Naive B cell (primary cell): ENCODE data around the gene PRR23A. TPM values are rescaled to one million over a fixed set of nuclear protein-coding genes. Genes with fewer than 3 reads are reported as not detected.
"Not testable (repeated sequence)": the region's sequence is repeated elsewhere in the genome, so short reads cannot be mapped to it uniquely, and the experiment has no call there.

Experiments used
- ATAC-seq, 2 donors: fragments of 150-1000 bp; cut with Tn5 transposase; 2 replicates each; pipeline ENCODE4 v1.10.0; 2021; ENCODE audit warnings: low read depth in 2 of 2, mild to moderate bottlenecking in 2 of 2, moderate library complexity in 2 of 2
- DNase-seq: peaks from one replicate; pipeline ENCODE4 v3.0.0; 2022
- H3K27ac Mint-ChIP-seq, 6 donors: one replicate each; pipeline ENCODE4 v1.8.0; 2020 to 2022; ENCODE audit warnings: mild to moderate bottlenecking in 6 of 6, mixed read lengths in 6 of 6, moderate library complexity in 5 of 6, inconsistent platforms in 2 of 6
- H3K27me3 Mint-ChIP-seq, 3 donors: one replicate each; pipeline ENCODE4 v1.8.0; 2021 to 2022; ENCODE audit warnings: mixed read lengths in 3 of 3, mild to moderate bottlenecking in 1 of 3
- H3K36me3 Mint-ChIP-seq, 2 donors: one replicate each; pipeline ENCODE4 v1.8.0; 2020 to 2022; ENCODE audit warnings: mixed read lengths in 2 of 2, inconsistent platforms in 1 of 2, mild to moderate bottlenecking in 1 of 2
- H3K4me1 Mint-ChIP-seq, 3 donors: one replicate each; pipeline ENCODE4 v1.8.0; 2020 to 2022; ENCODE audit warnings: mixed read lengths in 3 of 3, inconsistent platforms in 1 of 3, mild to moderate bottlenecking in 1 of 3, moderate library complexity in 1 of 3
- H3K4me3 Mint-ChIP-seq, 8 donors: one replicate each; pipeline ENCODE4 v1.8.0; 2020 to 2022; ENCODE audit warnings: mild to moderate bottlenecking in 8 of 8, mixed read lengths in 8 of 8, moderate library complexity in 8 of 8, inconsistent platforms in 2 of 8
- H3K9me3 Mint-ChIP-seq, 7 donors: one replicate each; pipeline ENCODE4 v1.8.0; 2020 to 2022; ENCODE audit warnings: mixed read lengths in 7 of 7, mild to moderate bottlenecking in 5 of 7, inconsistent platforms in 2 of 7, moderate library complexity in 1 of 7
- polyA plus RNA-seq, 6 donors: library from polyadenylated mRNA; unstranded; fragments of 300-500 nt; fragmentation: Illumina TruSeq; gene quantifications; one replicate each; pipeline ENCODE4 v1.2.3, GENCODE V29; 2021; ENCODE audit warnings: low read depth in 6 of 6

PRR23A gene
- polyA plus RNA-seq: not detected

DNA sequence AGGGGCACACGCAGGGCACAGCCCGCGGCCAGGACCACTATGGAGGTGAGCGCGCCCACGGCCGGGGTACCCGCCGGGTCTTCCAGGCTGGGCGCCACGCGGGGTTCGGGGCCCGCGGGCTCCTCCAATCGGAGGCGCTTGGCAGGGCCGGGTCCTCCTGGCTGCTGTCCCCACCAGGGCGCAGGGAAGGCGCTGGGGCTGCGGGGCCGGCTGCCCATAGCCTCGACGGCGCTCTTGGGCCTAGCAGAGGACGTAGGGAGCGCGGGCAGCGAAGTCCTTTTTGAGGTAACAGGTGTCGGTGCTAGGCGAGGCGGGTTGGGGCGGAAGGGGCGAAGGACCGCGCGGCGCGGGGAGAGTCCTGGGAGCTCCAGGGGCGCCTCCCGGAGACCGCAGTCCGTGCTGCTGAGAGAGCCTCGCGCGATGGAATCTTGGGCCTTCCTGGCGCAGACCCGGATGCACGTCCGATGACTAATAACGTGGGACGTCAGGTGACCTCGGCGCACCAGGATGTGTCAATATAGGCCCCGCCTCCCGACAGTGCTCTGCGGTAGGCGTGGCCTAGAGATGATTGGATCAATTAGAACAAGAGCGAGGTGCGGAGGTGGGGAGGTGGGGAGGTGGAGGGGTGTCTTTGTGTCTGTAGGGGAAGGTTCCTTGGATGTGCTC lies at the start of gene PRR23A:
Gene PRR23A, minus strand, starts transcription at position 218 of the 666 bp plus-strand sequence. Its CDS starts 0 bp downstream, at position 218.
- peaks cover 3 to 17% (median 6%) of the 10 kb centered on the region in 3 donors for H3K27me3 Mint-ChIP-seq
- DNase-seq (no peak), ATAC-seq (no peak)
- H3K4me3 Mint-ChIP-seq: peak within 1 kb of the TSS in 1 of 8 donors; percentile 35
- peaks cover 14 to 54% (median 28%) of the 10 kb centered on the region in 7 donors for H3K9me3 Mint-ChIP-seq
- H3K27ac Mint-ChIP-seq: no peak within 1 kb of the TSS
- H3K36me3 Mint-ChIP-seq: peaks cover 0 to 19% of the 10 kb centered on the region in 2 donors
- H3K4me1 Mint-ChIP-seq: peaks cover 0 to 3% (median 0%) of the 10 kb centered on the region in 3 donors

DNA sequence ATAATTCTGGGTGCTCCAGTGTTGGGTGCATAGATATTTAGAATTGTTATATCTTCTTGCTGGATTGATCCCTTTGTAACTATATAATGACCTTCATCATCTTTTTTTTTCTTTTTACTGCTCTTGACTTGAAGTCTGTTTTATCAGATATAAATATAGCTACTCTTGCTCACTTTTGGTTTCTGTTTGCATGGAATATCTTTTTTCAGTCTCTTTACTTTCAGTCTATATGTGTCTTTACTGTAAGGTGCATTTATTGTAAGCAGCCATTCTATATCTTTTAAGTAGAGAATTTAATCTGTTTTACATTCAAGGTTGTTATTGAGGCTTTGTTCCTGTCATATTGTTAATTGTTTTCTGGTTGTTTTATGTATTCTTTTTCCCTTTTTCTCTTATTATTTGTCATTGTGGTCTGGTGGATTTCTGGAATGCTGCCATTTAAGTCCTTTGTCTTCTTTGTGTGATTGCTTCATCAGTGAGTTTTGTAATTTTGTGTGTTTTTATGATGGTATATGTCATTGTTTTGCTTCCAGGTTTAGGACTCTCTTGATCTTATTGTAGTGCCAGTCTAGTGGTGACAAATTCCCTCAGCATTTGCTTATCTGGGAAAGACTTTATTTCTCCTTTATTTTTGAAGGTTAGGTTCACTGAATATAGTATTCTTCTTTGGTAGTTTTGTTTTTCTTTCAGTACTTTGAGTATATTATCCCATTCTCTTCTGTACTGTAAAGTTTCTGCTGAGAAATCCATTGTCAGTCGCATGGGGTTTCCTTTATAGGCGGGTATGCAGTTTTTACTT lies 46.9 kb upstream of the PRR23A start:
- peaks cover 0 to 7% of the 10 kb centered on the region in 2 donors for H3K36me3 Mint-ChIP-seq
- no peaks in the 10 kb centered on the region for H3K27me3 Mint-ChIP-seq
- ATAC-seq (no peak), DNase-seq (no peak)
- peak overlapping the region in 1 of 6 donors; percentile 50 for H3K27ac Mint-ChIP-seq
- peaks cover 14 to 64% (median 25%) of the 10 kb centered on the region in 7 donors for H3K9me3 Mint-ChIP-seq
- no peak overlapping the region for H3K4me3 Mint-ChIP-seq
- H3K4me1 Mint-ChIP-seq: no peaks in the 10 kb centered on the region

DNA sequence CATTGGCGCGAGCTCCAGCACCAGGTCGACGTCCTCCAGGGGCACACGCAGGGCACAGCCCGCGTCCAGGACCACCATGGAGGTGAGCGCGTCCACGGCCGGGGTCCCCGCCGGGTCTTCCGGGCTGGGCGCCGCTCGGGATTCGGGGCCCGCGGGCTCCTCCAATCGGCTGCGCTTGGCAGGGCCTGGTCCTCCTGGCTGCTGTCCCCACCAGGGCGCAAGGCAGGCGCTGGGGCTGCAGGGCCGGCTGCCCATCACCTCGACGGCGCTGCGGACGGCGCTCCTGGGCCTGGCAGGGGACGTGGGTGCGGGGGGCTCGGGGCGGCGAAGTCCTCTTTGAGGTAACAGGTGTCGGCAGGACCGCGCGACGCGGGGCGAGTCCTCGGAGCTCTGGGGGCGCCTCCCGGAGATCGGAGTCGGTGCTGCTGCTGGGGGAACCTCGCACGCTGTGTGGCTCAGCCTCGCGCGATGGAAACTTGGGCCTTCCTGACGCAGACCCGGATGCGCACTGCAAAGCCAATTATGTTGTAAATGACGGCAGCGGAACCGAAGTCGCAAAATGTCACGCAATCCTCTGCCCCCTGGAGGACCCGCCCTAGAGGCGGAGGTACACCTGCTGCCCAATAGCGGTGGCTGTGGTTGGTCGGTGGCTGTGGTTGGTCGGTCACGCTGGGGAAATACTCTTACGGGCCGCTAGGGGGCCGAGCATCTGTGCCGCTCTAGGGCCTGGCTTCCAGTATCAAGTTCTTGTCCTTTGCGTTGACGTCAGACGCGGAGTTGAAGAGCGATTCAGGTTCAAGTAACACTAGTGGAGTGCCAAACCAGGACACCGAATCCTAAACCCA lies 38.5 kb upstream of the PRR23A start, which contains the start of gene PRR23C:
Gene PRR23C, minus strand, starts transcription at position 527 of the 845 bp plus-strand sequence. Its CDS starts 272 bp downstream, at position 255.
- Mint-ChIP-seq H3K9me3 (peaks cover 4 to 31% (median 17%) of the 10 kb centered on the region in 7 donors), H3K36me3 (no peaks in the 10 kb centered on the region), H3K27ac (peak within 1 kb of the TSS in 1 of 6 donors; percentile 20), H3K4me3 (peak within 1 kb of the TSS in 1 of 8 donors; percentile 65), H3K27me3 (peaks cover 0 to 4% (median 0%) of the 10 kb centered on the region in 3 donors), H3K4me1 (no peaks in the 10 kb centered on the region)
- ATAC-seq: no peak
- no peak for DNase-seq

DNA sequence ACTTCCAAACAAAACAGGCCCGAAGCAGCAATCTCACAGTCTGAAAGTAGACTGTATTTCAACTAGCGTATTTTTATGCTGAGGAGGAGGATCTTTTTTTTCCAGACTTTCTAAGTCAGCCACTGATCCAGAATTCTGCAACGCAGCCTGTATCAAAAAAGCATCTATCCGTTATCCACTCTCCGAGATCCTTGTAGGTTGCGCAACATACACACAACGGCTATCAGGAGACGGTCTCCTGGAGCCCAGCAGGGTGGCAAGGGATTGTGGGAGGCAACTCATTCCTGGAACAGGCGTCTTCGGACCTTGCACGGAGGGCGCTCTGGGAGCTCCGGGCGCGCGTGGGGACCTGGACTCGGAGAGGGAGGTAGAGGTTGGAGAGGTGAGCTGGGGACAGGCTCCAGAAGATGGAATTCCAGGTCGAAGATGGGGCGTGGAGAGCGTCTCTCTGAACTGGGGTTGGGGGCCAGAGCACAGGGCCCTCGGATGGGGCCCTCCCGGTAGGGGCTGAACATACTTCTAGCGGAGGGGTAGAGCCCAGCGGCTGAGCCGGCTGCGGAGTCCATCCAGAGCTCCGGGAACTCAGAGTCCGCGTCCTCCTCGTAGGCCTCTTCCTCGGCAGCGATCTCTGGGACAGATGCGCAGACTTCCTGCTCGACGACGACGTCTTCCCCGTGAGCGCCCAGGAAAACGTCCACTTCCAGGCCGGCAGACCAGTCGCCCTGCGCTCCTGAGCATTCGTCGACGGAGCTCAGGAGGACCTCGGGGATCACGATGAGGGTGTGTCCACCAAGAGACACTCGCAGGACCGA lies 37.7 kb upstream of the PRR23A start:
- ATAC-seq (no peak), DNase-seq (no peak)
- H3K27ac Mint-ChIP-seq: no peak overlapping the region
- H3K4me1 Mint-ChIP-seq: no peaks in the 10 kb centered on the region
- no peak overlapping the region for H3K4me3 Mint-ChIP-seq
- peaks cover 0 to 9% (median 0%) of the 10 kb centered on the region in 3 donors for H3K27me3 Mint-ChIP-seq
- no peaks in the 10 kb centered on the region for H3K36me3 Mint-ChIP-seq
- peaks cover 4 to 29% (median 14%) of the 10 kb centered on the region in 7 donors for H3K9me3 Mint-ChIP-seq

DNA sequence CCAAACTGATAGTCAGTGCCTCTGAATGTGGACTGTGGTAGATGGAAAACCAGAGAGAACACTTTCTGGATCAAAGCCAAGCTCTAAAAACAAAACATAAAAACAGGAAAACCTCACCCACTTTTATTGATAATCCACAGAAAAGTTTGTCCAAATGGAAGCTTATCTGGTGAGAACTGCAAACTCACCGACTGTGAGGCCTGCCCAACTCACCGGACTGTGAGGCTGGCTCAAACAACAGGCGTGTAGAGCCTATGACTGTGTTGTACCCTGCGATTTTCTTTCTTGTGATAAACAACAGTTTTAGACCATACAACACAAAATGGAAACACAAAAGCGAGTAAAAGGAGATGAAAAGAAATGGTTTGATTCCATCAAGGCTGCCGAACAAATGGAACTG lies 31.4 kb upstream of the PRR23A start:
- H3K27ac Mint-ChIP-seq: no peak overlapping the region
- no peaks in the 10 kb centered on the region for H3K4me1 Mint-ChIP-seq
- peaks cover 0 to 4% (median 0%) of the 10 kb centered on the region in 7 donors for H3K9me3 Mint-ChIP-seq
- H3K4me3 Mint-ChIP-seq: no peak overlapping the region
- H3K36me3 Mint-ChIP-seq: no peaks in the 10 kb centered on the region
- H3K27me3 Mint-ChIP-seq: peaks cover 6 to 21% (median 7%) of the 10 kb centered on the region in 3 donors
- DNase-seq (no peak), ATAC-seq (no peak)

DNA sequence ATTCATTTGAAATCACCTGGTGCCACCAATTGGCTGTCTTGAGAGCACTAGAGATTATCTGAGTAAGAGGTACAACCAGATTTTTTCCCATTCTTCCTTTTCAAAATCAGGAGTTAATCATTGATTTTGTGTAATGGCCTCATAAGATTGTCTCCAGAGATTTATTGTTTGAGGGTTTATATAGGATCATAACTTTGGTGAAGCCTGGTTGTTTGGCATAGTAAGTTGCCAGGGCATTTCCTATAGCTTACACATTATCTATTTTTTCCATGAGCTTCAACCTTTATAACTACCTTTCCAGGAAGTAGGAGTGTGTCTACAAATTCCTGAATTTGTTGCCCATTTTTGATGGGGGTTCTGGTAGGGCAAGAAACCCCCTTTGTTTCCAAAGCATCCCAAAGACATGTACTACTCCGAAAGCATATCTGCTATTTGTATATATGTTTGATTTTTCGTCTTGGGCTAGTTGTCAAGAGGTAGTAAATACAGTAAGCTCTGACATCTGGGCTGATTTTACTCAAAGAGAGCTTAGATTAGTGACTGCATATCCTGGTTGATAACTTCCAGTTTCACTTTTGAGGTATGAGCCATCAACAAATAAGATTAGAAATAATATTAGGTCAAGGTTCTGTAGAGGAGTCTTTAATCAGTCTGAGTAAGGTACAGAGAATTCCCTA lies 26.4 kb upstream of the PRR23A start:
- peaks cover 0 to 6% of the 10 kb centered on the region in 2 donors for H3K36me3 Mint-ChIP-seq
- peak overlapping the region in 1 of 8 donors; percentile 6 for H3K4me3 Mint-ChIP-seq
- no peaks in the 10 kb centered on the region for H3K4me1 Mint-ChIP-seq
- H3K27ac Mint-ChIP-seq: no peak overlapping the region
- H3K27me3 Mint-ChIP-seq: peaks cover 0 to 15% (median 3%) of the 10 kb centered on the region in 3 donors
- DNase-seq (no peak), ATAC-seq (no peak)
- peaks cover 4 to 39% (median 19%) of the 10 kb centered on the region in 7 donors for H3K9me3 Mint-ChIP-seq

DNA sequence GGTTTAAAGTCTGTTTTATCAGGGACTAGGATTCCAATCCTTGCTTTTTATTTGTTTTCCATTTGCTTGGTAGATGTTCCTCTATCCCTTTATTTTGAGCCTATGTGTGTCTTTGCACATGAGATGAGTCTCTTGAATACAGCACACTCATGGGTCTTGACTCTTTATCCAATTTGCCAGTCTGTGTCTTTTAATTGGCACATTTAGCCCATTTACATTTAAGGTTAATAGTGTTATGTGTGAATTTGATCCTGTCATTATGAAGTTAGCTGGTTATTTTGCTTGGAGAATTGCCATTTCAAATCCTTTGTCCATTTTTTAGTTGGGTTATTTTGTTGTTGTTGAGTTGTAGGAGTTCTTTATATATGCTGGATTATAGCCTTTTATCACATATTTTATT lies 24.5 kb upstream of the PRR23A start:
- H3K27ac Mint-ChIP-seq, H3K4me1 Mint-ChIP-seq: not testable (repeated sequence)

DNA sequence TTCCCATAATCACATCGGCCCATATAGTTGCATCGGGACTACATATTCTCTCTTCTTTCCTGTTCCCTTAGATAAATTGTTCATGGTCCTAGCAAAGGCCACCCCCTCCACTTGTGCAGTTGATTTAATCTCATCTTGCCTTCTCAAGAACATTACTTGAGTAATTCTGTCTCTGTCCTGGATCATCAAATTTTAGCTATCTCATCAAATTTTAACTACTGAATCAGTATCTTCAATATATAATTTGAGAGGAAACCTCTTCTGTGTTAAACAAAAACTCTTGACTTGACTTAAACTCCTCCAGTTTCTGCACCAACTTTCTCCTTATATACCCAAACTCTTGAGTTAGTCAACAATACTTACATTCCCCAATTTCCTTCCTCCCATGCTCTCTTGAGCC lies 18.9 kb upstream of the PRR23A start:
- Mint-ChIP-seq H3K27me3 (no peaks in the 10 kb centered on the region), H3K4me1 (no peaks in the 10 kb centered on the region), H3K9me3 (peaks cover 0 to 20% (median 8%) of the 10 kb centered on the region in 7 donors), H3K4me3 (no peak overlapping the region), H3K27ac (no peak overlapping the region), H3K36me3 (peaks cover 0 to 5% of the 10 kb centered on the region in 2 donors)
- no peak for ATAC-seq
- no peak for DNase-seq

More for the DNA sequence above, 24.5 kb upstream of the PRR23A start:
- H3K27me3 Mint-ChIP-seq, DNase-seq, ATAC-seq, H3K4me3 Mint-ChIP-seq, H3K36me3 Mint-ChIP-seq: not testable (repeated sequence)
- peaks cover 4 to 39% (median 19%) of the 10 kb centered on the region in 7 donors for H3K9me3 Mint-ChIP-seq

DNA sequence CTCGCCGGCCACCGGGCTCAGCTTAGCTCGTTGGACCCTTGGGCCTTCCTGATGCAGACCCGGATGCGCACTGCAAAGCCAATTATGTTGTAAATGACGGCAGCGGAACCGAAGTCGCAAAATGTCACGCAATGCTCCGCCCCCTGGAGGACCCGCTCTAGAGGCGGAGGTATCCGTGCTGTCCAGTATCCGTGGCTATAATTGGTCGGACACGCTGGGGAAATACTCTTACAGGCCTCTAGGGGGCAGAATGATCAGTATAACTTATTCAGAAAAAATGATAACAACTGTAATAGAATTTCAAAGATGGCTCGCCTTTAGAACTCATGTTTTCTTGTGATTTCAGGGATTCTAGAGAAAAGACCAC lies 14.8 kb upstream of the PRR23A start, which contains the start of gene PRR23B:
Gene PRR23B, minus strand, starts transcription at position 59 of the 367 bp plus-strand sequence. CDS start 265 bp downstream, outside the sequence.
- no peak for DNase-seq
- no peak within 1 kb of the TSS for H3K27ac Mint-ChIP-seq
- peaks cover 7 to 9% of the 10 kb centered on the region in 2 donors for H3K36me3 Mint-ChIP-seq
- H3K9me3 Mint-ChIP-seq: peaks cover 6 to 11% (median 8%) of the 10 kb centered on the region in 7 donors
- no peak for ATAC-seq
- H3K27me3 Mint-ChIP-seq: no peaks in the 10 kb centered on the region
- H3K4me1 Mint-ChIP-seq: no peaks in the 10 kb centered on the region
- peak within 1 kb of the TSS in 1 of 8 donors; percentile 56 for H3K4me3 Mint-ChIP-seq

DNA sequence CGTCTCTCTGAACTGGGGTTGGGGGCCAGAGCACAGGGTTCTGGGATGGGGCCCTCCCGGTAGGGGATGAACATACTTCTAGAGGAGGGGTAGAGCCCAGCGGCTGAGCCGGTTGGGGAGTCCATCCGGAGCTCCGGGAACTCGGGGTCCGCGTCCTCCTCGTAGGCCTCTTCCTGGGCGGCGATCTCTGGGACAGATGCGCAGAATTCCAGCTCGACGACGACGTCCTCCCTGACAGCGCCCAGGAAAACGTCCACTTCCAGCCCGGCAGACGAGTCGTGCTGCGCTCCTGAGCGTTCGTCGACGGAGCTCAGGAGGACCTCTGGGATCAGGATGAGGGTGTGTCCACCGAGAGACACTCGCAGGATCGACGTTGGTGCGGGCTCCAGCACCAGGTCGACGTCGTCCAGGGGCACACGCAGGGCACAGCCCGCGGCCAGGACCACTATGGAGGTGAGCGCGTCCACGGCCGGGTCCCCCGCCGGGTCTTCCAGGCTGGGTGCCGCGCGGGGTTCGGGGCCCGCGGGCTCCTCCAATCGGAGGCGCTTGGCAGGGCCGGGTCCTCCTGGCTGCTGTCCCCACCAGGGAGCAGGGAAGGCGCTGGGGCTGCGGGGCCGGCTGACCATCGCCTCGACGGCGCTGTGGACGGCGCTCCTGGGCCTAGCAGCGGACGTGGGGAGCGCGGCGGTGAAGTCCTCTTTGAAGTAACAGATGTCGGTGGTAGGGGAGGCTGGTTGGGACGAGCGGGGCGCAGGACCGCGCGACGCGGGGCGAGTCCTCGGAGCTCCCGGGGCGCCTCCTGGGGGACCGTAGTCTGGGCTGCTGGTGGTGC lies 14.2 kb upstream of the PRR23A start:
- Mint-ChIP-seq H3K36me3 (peaks cover 7 to 9% of the 10 kb centered on the region in 2 donors), H3K4me3 (no peak overlapping the region), H3K27me3 (no peaks in the 10 kb centered on the region), H3K9me3 (peaks cover 6 to 11% (median 8%) of the 10 kb centered on the region in 7 donors), H3K27ac (no peak overlapping the region), H3K4me1 (no peaks in the 10 kb centered on the region)
- no peak for ATAC-seq
- no peak for DNase-seq

DNA sequence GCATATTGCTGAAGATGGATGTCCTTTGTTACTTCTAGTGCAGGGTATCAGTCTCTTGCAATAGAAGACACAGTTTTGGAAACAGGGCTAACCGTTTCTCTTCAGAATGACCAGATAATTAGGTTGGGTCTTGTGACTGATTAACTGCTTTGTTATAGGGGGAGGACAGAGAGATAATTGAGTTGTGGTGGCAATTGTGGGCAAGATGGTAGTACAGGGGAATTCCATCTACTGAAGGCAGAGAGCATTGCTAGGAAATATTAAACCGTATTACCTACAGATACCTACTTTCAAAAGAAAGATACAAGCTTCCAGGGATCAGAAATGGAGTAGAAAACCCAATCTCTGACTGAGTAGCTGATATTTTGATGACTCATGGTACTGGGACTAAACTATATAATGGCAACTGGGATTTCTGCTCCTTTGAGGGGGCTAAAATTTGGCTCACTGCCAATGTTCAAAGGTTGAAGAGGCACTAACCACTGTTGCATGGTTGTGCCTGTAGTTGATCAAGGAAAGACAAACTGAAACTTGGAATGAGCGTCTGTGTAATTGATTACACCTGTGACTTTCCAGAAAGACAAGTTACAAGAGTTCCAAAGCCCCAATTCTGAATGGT lies 10.5 kb upstream of the PRR23A start:
- Mint-ChIP-seq H3K27ac (no peak overlapping the region), H3K27me3 (no peaks in the 10 kb centered on the region)
- no peak for ATAC-seq

More for the DNA sequence above, 10.5 kb upstream of the PRR23A start:
- Mint-ChIP-seq H3K9me3 (peaks cover 7 to 32% (median 16%) of the 10 kb centered on the region in 7 donors), H3K4me1 (no peaks in the 10 kb centered on the region), H3K4me3 (no peak overlapping the region), H3K36me3 (peaks cover 9 to 12% of the 10 kb centered on the region in 2 donors)
- DNase-seq: no peak
